ENCODE measurements around the gene PAWR.
"Not testable (repeated sequence)": the region's sequence is repeated elsewhere in the genome, so short reads cannot be mapped to it uniquely, and the experiment has no call there.

Gene PAWR

DNA sequence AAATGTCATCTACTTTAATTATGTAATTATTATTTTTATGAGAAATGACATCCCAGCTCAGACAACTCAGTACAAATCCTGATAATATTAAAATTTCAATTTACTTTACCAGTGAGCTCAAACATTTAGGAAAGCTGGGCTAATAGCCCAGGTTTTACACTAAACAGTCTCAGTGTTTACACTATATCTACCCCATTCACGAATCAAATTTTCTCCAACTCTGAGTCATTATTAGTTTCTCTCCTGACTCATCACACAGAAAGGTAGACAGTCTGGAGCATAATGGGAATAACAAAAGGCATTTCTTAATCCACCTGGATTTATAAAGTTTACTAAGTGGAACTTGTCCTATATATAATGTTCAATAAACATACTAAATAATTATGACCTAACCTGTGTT lies 5.7 kb downstream of the PAWR start:
- no peak for DNase-seq

- not testable (repeated sequence) for DNase-seq
These were observed 6.4 kb downstream of the PAWR start for GRCh38 chr12:79684338-79684737.

DNA sequence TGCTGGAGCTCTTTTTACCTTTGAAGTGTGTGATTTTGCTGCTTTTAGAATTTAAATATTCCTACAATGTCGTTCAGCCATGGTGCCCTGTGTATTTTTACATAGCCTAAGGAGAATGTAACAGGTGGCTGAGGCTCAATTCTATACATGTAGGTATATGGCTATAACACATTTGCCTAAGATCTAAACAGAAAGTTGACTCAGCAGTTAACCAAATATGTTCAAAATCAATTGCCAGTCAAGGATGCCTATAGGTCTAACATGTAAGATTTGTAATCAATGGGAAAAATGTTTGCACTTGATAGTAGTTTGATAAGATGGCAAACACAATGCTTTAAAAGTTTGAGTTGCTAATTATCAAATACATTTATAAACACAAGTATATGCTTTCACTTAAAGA lies 8.2 kb downstream of the PAWR start:
- DNase-seq: no peak

DNA sequence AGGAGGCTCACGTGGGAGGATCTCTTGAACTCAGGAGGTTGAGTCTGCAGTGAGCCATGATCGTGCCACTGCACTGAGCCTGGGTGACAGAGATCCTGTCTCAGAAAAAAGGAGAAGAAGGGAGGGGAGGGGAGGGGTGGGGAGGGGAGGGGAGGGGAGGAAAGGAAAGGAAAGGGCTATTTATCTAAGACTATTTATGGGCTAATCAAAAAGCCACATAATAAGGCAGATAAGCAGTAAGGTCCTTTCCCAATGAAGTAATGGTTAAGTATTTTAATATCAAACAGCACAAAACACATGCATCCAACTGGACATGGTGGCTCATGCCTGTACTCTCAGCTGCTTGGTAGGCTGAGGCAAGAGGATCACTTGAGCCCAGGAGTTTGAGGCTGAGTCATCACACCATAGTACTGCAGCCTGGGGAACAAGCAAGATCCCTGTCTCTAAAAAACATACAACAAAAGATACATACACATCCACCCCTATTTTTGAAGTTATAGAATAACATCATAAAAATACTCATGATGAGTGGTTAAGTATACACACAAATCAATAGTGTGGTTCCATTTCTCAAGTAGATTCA lies 9.7 kb downstream of the PAWR start:
- DNase-seq: no peak

DNA sequence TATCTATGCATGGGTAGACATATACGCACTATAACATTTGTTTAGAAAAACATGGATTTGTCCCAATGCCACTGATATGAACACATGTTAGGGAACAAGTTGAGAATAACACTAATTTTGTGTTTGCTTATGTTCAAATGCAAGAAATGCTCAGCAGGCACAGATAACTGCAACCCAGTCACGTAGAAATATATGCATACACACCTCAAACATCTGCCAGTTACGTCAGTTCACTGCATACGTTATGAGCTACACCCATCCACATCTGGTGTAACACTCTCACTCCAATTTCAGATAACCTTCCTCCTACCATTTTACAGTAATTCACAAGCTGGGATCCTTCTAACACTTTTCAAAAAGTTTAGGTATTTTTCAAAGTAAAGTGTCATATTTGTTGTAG lies 10.7 kb downstream of the PAWR start:
- no peak for DNase-seq

- no peak for DNase-seq
These were observed 12.5 kb downstream of the PAWR start for GRCh38 chr12:79678306-79678705.

DNA sequence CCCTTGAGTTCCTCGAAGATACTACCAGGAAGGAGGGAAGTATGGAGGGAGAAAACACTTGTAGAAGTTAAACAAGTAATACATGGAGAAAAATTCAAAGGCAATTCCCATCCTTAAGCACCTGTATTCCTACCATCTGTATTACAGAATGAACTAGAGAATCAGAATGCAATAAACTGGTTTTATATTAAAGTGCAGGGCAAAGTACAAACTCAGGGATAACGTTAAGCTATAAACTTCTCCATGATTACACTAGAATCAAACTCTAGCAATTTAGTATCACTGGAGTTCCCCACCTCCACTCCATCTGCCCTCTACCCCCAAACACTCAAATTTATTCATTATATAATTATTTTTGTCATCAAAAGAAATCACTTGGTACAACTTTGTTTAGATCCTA lies 13.1 kb downstream of the PAWR start:
- DNase-seq: no peak

DNA sequence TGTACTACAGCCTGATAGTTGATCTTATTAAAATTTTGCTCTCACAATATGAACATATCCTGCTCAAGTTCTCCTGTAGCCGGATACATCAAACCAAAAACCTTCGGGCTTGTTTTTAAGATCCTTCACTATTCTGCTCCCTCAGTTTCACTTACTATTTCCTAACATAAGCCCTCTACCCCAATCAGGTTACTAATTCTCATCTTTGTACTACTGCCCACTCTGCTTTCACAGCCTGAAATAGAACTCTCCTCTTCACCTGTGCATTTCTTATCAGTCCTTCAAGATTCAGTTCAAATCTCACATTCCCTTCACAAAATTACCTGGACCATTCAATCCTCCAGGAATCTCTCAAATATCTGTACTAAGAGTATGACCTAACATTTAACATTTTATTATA lies 14.2 kb downstream of the PAWR start:
- DNase-seq: no peak

DNA sequence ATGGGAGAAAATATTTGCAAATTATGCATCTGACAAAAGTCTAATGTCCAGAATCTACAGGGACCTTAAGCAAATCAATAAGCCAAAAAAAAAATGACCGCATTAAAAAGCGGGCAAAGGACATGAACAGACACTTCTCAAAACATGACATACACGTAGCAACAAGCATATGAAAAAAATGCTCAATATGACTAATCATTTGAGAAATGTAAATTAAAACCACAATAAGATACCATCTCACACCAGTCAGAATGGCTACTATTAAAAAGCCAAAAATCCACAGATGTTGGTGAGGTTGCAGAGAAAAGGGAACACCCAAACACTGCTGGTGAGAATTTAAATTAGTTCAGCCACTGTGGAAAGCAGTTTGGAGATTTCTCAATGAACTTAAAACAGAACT lies 16.1 kb downstream of the PAWR start:
- no peak for DNase-seq

DNA sequence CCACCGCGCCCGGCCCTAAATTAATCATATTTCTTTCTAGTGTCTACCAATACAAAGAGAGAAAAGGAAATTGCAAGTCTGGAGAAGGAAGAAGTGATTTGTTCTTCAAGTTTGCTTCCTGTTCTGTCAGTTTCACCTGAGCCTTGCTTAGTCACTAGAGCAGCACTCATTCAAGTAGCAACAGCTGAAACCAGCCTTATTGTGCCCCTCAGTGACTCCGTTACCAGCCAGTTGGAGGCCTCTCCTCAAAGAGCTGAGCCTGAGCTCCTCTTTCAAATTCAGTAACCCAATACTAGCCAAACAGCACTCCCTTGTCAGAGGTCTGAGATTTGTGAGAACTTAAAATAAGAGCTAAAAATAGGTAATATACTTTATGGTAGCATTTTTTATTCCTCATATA lies 17.4 kb downstream of the PAWR start:
- no peak for DNase-seq

DNA sequence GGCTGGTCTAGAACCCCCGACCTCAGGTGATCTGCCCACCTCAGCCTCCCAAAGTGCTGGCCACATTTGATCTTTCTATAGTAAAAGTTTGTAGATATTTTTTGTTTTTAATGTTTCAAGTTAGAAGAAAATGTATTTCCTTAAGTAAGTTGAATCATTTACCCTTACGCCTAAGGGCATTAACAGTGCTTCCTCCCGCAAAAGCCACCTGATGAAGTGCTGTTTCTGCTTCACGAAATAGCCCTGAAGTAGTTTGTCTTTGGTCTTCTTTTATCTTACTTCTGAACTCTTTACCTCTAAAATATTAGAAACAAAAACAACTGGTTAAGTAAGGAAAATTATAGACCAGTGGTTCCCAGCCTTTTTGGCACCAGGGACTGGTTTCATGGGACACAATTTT lies 22.7 kb downstream of the PAWR start:
- no peak for DNase-seq

- no peak for DNase-seq
These were observed 25.4 kb downstream of the PAWR start for GRCh38 chr12:79665212-79665887.

DNA sequence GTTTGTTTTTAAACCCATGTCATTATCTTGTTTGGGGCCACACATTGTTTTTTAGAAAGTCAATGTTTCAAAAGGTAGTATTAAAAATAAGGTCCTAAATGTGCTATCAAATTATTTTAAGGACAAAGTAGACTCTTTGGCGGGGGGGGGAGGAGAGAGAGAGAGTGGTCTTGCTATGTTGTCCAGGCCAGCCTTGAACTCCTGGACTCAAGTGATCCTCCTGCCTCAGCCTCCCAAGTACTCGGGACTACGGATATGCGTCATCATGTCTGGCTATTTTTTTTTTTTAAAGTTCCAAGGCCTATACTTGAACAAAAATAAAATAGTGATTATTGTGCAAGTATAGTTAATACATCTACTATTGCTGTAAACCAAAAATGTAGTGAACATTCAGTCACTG lies 26.2 kb downstream of the PAWR start:
- DNase-seq: no peak

DNA sequence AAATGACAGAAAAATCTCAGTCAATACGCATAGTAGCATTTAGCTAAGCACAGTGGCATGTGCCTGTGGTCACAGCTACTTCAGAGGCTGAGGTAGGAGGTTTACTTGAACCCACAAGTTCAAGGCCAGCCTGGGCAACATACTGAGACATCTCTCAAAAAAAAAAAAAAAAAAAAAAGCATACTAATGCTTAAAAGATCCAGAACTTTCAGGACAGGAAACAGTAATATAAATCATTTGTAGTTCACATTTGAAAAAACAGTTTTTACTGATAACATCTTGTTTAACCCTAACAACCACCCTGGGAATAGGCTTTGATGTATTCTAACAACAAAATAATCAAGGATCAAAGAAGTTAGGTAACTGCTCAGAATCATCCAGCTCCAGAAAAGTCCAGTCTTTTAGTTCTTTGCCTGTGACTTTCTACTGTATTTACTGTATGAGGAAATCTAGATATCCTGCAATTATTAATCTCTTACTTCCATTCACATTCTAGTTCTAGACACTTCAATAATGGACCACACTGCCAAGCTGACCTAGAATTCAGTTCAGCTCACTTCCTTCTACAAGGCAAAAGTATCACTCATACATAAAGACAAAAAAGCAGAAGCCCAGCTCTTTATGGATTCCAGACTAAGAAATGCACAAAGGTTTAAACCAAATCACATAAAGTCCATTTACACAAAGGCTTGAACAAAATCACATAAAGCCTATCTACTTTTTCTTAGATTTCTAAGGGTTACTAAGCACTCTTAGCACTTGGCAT lies 28.5 kb downstream of the PAWR start:
- DNase-seq: no peak

GRCh38 chr12:79661629-79662028 lies 29.1 kb downstream of the PAWR start:
- DNase-seq: no peak

GRCh38 chr12:79659961-79660431 lies 30.8 kb downstream of the PAWR start:
- DNase-seq: no peak

DNA sequence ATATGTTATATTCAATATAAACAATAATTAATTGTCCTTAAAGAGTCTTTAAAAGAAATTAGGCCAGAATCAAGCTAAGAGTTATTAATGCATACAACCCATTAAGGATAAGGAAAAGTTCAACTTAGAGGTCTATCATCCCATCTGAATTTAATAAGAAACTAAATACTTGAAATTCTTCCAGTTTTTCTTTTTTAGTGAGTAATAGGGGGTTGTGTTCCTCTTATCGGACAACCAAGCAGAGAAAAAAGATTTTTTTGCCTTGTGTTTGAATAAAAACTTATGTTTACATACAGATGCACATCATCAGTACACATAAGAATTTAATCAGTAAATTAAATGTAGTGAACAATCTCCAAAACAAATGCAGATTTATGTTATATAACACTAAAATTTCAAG lies 32.5 kb downstream of the PAWR start:
- no peak for DNase-seq

GRCh38 chr12:79657136-79657535 lies 33.6 kb downstream of the PAWR start:
- DNase-seq: no peak

DNA sequence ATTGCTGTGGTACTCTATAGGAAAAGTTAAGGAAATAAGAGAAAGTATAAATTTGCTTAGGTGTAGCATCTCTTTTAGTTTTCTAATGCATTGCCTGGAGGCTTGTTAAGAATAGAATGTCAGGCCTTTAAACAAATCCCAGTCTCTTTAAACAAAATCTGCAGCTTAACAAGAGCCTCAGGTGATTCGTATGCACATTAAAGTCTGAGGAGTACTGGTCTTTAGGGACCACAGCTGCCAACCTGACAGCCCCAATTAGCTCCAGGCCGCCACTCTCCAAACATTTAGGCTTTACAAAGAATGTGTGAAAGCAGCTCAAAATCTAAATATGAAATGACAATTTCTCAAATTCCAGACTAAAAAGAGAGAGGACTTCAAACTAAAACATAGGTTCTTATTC lies 35.7 kb downstream of the PAWR start:
- no peak for DNase-seq

DNA sequence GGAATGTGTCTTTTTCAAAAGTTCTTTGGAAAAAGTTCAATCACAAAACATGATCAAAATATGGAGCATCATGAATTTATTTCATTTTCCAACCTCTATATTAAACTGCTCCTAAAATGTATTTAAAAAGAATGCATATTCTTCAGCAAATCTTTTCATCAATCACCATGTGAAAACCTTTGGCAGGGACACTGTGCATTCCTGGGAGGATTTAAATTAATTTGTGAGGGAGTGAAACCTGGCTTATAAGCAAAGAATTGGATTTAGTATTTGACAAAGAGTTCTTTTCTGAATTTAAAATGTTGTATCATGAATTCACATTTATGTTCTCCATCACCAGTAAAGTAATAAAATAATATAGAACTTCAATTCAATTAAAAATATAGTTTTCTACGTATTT lies 38.2 kb downstream of the PAWR start:
- DNase-seq: no peak

DNA sequence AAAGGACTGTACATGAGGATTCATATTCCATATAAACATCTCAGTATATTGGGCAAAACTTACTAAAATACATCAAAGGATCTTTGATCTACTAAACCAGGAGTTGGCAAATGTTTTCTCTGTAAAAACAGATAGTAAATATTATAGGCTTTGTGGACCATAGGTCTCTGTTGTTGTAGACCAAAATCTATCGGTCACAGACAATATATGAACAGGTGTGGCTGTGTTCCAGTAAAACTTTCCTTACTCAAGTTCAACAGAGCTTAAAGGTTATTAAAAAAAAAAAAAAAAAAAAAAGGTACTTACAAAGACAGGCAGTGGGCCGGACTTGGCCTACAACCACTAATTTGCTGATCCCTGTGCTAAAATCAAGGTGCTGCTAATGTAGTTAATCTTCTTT lies 40.3 kb downstream of the PAWR start:
- no peak for DNase-seq

GRCh38 chr12:79648881-79649280 lies 41.9 kb downstream of the PAWR start:
- no peak for DNase-seq

DNA sequence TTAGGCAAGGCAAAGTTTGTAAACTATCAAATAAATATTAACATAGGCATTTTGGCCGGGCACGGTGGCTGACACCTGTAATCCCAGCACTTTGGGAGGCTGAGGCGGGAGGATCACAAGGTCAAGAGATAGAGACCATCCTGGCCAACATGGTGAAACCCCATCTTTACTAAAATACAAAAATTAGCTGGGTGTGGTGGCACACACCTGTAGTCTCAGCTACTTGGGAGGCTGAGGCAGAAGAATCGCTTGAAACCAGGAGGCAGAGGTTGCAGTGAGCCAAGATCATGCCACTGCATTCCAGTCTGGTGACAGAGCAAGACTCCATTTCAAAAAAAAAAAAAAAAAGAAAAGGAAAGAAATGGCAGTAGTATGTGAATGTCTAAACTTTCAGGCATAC lies 43.9 kb downstream of the PAWR start:
- DNase-seq: not testable (repeated sequence)

DNA sequence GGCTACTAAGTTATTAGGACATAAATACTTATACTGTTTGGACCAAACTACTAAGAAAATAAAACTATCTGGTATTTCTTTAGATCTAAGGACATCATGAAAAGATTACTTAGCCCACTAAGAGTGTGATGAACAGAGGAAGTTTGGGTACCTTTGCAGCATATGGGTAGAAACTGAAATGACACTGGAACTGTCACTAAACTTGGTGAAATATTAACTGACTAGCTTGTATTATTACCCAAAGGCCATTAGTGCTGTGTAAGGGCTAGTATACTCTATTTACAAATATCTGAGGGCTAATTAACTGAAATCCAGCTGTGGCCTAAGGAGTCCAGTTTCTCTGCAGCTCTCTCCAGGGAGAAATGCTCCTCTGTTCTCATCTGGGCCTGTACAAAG lies 45.5 kb downstream of the PAWR start:
- no peak for DNase-seq

All from GOT3 (cell line).